Osteoblast (primary cell): ENCODE data around the gene TBC1D8. TPM values are rescaled to one million over a fixed set of nuclear protein-coding genes. Genes with fewer than 3 reads are reported as not detected.

Source experiments
- DNase-seq: peaks from one replicate; pipeline ENCODE4 v3.0.0; 2011; ENCODE audit warnings: low spot score, mixed read lengths; ENCODE audit not compliant: insufficient read length; ENCODE audit errors: missing footprints
- H2AFZ ChIP-seq: 2 replicates; pipeline ENCODE4 v1.6.0; 2011; ENCODE audit warnings: mild to moderate bottlenecking, low read length
- H3K27ac ChIP-seq: 2 replicates; pipeline ENCODE4 v1.5.1; 2011; ENCODE audit warnings: mild to moderate bottlenecking, low read depth, low read length, moderate library complexity
- H3K27me3 ChIP-seq: 2 replicates; pipeline ENCODE4 v1.6.0; 2012; ENCODE audit warnings: mild to moderate bottlenecking, control low read depth, inconsistent platforms, low read length, moderate library complexity; ENCODE audit not compliant: insufficient read depth
- H3K36me3 ChIP-seq: 2 replicates; pipeline ENCODE4 v1.5.1; 2011; ENCODE audit warnings: mild to moderate bottlenecking, low read length, control low read depth, moderate library complexity; ENCODE audit not compliant: insufficient read depth
- H3K4me1 ChIP-seq: 2 replicates; pipeline ENCODE4 v1.5.1; 2011; ENCODE audit warnings: mild to moderate bottlenecking, low read length, control low read depth, moderate library complexity; ENCODE audit not compliant: insufficient read depth
- H3K4me2 ChIP-seq: 2 replicates; pipeline ENCODE4 v1.6.0; 2011; ENCODE audit warnings: mild to moderate bottlenecking, low read length; ENCODE audit not compliant: insufficient read depth
- H3K4me3 ChIP-seq: fragments of 200-600 bp; sonication (generic); 3 replicates; pipeline ENCODE4 v1.5.1; 2012; ENCODE audit warnings: mild to moderate bottlenecking, low read length, inconsistent platforms; ENCODE audit not compliant: insufficient read depth
- H3K79me2 ChIP-seq: 2 replicates; pipeline ENCODE4 v1.6.0; 2012; ENCODE audit warnings: mild to moderate bottlenecking, low read length, control low read depth, inconsistent platforms; ENCODE audit not compliant: insufficient read depth
- H3K9me3 ChIP-seq: 2 replicates; pipeline ENCODE4 v1.5.1; 2011; ENCODE audit warnings: low read depth, low read length, control low read depth
- H4K20me1 ChIP-seq: 2 replicates; pipeline ENCODE4 v1.6.0; 2012; ENCODE audit warnings: mild to moderate bottlenecking, low read length, control low read depth; ENCODE audit not compliant: insufficient read depth
- CTCF ChIP-seq: IDR thresholded peaks from 2 replicates; pipeline ENCODE4 v1.5.1; 2011; ENCODE audit warnings: mild to moderate bottlenecking, low read depth, low read length, moderate library complexity; ENCODE audit errors: extremely low read depth
- total RNA-seq: library from RNA; depleted of rRNA; stranded (reverse); fragments of >200 nt; gene quantifications from 2 replicates; pipeline ENCODE4 v1.2.3, GENCODE V29; 2012

Gene TBC1D8
- total RNA-seq, 1 donor: 13.4 TPM

DNA sequence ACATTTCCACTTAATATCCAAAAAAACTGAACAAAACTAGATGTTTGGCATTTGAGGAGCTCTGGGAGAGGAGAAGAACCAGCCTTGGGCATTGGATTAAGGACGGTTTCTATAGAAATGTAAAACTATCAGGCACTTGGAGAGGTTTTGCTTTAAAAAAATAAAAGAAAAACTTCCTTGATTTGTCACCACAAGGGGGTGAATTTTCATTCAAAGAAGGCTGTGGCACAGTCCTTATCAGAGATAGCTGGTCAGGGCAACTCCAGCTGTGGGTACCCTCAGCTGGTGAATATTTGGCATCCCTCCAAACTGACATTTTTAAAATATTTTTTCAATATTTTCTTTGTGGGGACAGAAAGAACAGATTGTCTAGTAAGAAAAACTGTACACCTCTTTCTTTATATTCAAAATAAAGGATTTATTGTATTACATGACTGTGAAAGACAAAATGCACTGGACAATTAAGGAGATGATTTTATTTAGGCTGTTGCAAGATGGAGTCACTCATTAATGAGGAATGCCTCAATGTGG lies 46.1 kb upstream of the TBC1D8 start:
- no peak overlapping the region for H3K4me3 ChIP-seq
- H3K4me2 ChIP-seq: no peak overlapping the region
- H3K79me2 ChIP-seq: no peaks in the 10 kb centered on the region
- H3K4me1 ChIP-seq: no peaks in the 10 kb centered on the region
- DNase-seq: peak; percentile 48
- no peak overlapping the region for H3K27ac ChIP-seq
- no peaks in the 10 kb centered on the region for H3K36me3 ChIP-seq
- no peaks in the 10 kb centered on the region for H3K9me3 ChIP-seq
- peak; percentile 27 for TF ChIP-seq CTCF
- H3K27me3 ChIP-seq: peaks cover 10% of the 10 kb centered on the region
- H4K20me1 ChIP-seq: no peaks in the 10 kb centered on the region
- H2AFZ ChIP-seq: no peak overlapping the region

- H3K4me1 ChIP-seq: no peaks in the 10 kb centered on the region
- no peak for TF ChIP-seq CTCF
- H3K27ac ChIP-seq: no peak overlapping the region
- DNase-seq: no peak
- H3K4me2 ChIP-seq: no peak overlapping the region
- no peaks in the 10 kb centered on the region for H4K20me1 ChIP-seq
- no peaks in the 10 kb centered on the region for H3K79me2 ChIP-seq
- H3K9me3 ChIP-seq: no peaks in the 10 kb centered on the region
- no peak overlapping the region for H3K4me3 ChIP-seq
- no peaks in the 10 kb centered on the region for H3K36me3 ChIP-seq
- H3K27me3 ChIP-seq: peaks cover 11% of the 10 kb centered on the region
- H2AFZ ChIP-seq: no peak overlapping the region
Measured at GRCh38 chr2:101195871-101196661, 44.9 kb upstream of the TBC1D8 start.

- Histone ChIP-seq H3K27me3 (peaks cover 14% of the 10 kb centered on the region), H3K79me2 (no peaks in the 10 kb centered on the region), H3K4me3 (no peak overlapping the region), H3K4me1 (no peaks in the 10 kb centered on the region), H3K36me3 (no peaks in the 10 kb centered on the region), H2AFZ (no peak overlapping the region), H4K20me1 (no peaks in the 10 kb centered on the region), H3K9me3 (no peaks in the 10 kb centered on the region), H3K27ac (no peak overlapping the region), H3K4me2 (no peak overlapping the region)
- no peak for DNase-seq
- TF ChIP-seq CTCF: no peak
Measured at GRCh38 chr2:101193033-101193626, 41.9 kb upstream of the TBC1D8 start.
